GM19372 (cell line): ENCODE measurements around the gene CHCHD6.

Experiments used
- ATAC-seq: cut with Tn5 transposase; IDR thresholded peaks from one replicate; pipeline ENCODE4 v1.9.1; 2021; ENCODE audit warnings: mild to moderate bottlenecking, low read depth, moderate library complexity; ENCODE audit not compliant: unreplicated experiment

The CHCHD6 gene

DNA sequence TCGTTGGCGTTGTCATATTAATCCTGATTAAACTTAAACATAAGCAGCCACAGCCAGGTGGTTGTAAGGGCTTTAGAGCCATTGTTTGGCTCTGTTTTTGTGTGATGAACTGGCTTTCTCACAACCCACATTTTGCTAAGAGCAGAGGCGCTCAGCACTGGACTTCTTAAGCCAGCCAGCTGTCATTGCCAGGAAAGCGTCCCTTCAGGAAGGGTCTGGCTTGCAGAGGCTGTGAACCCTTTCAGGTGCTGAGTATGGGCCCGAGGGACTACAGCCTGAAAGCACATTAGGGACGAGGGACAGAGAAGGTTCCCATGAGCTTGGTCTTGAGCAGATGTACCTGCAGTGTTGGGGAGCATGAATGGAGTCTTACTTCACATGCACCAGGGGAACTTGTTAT lies 112.3 kb downstream of the CHCHD6 start:
- ATAC-seq = no peak

DNA sequence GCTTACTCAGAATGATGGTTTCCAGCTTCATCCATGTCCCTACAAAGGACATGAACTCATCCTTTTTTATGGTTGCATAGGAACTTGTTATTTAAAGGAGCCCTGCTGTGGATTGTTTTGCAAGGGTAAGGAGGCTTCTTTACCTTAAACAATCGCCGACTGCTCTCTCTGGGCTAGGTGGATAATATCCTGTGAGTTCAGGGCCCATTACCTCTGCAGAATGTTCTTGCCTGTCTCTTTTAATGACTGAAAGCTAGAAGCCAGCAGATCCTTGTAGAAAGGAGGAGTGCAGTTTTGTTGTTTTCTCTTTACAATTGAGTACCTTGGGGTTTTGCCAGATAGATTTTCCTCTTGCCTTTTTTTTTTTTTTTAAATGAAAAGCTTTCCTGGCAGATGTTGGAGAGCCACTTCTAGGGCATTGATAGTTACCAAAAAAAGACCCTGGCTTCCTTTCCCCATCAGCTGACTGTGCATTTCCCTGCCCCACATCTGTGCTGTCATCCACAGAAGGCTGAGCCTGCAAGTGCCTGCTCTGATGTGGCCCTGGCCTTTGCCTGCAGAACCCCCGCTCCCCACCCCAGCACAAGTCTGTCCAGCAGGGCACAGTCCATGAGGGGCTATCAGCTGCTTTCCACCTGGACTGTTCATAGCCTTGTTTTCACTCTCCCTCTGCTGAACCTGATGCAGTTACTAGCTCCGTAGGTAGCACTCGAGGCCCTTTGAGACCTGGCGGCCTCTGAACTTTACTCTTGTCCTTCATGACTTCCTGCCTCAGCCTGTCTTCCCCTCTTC lies 113.1 kb downstream of the CHCHD6 start:
- ATAC-seq = no peak

DNA sequence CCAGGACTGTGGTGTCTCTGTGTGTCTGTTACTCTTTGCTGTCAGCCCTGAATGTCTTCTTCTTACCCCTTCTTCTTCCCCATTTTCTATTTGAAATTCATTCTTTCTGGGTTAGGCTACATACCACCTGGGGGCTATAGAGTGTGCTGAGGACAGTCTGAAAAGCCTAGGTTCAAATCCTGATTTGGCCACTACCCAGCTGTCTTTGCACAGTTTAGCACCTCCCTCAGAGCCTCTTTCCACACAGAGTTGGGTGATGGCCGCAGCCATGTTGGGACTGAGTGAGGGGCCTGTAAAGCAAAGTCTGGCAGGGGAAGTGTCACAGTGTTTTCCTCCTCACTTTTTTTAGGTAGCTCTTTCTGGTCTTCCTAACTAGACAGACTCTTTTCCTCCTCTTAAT lies 113.7 kb downstream of the CHCHD6 start:
- no peak for ATAC-seq

DNA sequence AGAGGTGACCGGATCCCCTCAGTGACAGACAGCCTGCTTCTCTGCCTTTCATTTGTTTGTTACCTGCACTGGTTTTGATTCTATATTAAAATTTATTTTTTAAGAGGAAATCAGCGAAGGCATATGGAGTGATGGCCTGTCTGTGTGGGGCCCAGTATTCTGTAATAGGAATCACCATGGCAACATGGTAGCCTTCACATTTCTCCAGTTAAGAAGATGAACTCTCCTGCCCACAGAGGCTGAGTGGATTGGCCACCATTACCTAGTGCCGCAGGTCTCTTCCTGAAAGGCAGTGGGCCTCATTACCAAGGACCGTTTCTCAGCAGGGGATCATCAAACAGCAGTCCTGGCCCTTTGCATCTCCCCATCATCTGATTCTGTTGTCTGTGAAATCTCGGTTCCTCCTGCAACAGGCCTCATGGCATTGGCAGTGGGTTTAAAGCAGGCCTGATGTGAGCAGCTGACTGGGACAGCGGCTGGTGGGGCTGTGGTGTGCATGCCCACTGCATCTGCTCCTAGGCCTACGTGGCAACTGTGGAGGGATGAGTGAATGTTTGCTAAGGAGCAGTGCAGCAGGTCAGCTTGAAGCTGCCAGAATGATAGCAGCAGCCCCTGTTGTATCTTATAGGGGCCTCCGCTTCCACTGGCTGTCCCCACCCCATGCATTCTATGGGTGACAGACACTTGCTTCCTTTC lies 114.5 kb downstream of the CHCHD6 start:
- no peak for ATAC-seq

DNA sequence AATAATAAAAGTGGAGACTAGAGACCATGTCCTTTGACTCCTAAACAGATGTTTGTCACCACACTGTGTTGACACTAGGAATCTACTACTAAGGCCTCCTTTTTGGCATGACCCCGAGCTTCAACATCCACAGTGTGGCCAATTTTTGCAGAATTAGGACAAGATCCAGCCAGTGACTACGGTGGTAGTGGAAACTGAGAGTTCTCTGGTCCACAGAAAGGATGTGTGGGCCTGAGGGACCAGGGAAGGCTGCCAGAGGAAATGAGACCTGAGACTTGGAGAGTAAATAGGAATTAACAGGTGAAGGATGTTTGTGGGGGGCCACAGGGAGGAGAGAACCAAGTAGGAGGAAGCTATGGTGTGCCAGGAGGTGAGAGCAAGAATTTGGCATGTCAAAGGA lies 122.7 kb downstream of the CHCHD6 start:
- ATAC-seq = no peak

DNA sequence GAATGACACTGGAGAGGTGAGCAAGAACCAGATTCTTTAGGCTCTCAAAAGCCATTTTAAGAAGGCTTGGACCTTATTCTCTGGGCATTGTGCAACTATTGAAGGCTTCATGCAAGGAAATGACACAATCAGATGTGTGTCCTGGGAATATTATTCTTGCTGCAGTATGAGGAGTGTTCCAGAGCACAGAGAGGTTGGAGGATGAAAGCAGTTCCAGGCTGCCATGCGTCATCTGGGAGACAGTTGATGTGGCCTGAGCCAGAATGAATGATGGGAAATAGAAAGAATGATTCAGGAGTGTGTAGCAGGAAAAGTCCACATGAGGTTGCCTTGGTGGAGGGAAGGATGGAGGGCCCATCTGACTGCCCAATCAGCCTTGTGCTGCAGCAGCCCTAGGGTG lies 123.1 kb downstream of the CHCHD6 start:
- no peak for ATAC-seq

DNA sequence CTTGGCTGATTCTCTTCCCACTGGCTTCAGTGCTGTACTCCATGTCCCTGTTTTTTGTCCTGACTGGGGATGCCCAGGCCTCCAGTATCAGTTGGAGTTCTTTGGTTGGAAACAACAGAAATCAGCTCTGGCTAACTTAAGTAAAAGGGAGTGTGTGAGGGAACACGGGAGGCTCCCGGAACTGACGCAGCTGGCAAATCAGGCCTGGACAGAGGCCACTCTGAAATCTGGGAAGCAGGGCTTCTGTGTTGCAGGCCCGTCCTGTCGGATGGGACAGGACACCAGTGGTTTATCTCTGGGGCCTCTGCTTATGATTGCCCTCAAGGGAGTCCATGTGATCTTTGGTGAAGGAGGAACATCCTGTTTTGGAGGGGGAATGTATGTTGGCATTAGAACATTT lies 124.3 kb downstream of the CHCHD6 start:
- ATAC-seq = no peak

DNA sequence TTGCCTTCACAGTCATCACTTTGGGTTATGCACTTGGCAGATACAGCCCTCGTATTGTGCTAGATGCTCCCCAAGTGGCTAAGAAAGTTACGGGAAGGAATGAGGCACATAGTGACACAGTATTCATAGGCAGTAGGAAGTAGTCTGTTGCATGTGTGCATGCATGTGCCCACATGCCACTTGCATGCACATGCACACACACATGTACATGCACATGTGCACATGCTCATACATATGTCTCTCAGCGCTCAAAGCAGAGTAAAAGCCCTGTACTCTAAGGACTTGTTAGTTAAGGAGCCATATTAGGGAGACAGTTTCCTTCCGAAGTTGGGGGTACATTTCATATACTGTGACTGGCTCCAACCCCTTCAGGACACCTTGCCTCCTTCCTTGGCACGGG lies 128.9 kb downstream of the CHCHD6 start:
- ATAC-seq = no peak

DNA sequence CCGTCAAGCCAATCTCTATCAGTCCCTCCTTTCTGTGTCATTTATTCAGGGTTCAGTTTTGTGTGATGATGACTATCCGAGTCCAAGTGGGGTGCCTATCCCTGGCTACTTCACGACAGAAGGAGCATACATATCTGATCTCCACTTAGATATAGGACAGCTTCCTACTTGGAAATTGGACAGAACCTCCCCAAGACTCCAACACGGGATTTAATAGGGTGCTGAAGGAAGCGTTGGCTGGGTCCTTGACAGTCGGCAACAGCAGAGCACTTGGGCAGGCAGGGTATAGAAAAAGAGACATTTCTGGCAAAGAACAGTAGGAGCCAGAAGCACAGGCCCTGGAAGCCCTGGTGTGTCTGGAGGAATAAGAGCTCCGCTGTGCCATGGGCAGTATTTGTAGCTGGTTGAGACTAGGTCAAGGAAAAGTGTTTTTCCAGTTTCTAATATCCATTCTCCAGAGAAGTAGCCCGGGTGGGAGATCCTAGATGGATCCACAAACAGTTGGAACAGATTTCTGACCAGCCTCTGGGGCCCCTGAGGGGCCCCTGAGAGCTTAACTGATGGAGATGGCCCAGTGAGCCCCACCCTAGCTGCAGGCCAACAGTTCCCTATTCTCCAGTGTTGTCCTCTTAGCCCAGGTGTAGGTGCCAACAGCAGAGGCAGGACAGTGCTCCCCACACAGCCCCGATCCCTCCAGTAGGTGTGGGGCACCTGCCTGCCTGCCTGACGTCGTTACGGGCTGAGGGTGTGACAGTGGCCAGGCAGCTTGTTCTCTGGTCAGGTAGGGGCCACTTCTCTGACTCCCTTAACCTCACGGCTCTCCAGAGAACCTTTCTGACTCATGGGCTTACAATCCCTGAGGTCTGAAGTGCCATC lies 130.8 kb downstream of the CHCHD6 start:
- ATAC-seq = no peak

DNA sequence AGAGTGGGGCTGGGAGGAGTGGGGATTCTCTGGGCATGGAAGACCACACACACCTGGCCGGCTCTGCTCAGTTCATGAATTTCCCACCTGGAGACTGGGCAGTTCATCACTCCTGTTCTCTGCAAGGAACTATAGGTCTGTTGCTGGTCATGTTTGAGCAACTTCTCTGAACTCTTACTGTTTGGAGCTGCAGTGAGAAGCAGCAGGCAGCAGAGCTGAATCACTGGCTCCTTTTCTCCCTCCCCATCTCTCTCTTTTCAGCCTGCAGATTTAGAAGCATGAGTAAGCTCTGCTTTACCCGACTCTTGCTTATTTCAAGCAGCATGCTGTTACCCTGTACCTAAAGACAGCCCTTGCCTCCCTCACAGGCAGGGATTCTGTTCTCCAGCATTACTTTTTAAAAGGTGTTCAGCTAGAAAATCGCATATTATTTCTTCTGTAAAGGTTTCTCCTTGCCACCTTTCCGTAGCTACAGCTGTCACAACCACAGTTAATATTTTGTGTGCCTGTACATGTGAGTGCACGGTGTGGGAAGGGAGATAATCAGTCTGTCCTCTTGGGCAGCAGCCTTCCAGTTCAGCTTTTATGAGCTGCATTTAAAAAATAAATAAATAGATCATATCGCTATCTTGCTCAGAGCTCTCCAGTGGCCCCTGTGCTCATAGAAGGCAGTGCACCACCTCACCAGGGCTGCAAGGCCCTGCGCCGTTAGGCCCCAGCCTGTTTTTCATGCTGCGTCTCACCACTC lies 131.6 kb downstream of the CHCHD6 start:
- ATAC-seq = no peak

DNA sequence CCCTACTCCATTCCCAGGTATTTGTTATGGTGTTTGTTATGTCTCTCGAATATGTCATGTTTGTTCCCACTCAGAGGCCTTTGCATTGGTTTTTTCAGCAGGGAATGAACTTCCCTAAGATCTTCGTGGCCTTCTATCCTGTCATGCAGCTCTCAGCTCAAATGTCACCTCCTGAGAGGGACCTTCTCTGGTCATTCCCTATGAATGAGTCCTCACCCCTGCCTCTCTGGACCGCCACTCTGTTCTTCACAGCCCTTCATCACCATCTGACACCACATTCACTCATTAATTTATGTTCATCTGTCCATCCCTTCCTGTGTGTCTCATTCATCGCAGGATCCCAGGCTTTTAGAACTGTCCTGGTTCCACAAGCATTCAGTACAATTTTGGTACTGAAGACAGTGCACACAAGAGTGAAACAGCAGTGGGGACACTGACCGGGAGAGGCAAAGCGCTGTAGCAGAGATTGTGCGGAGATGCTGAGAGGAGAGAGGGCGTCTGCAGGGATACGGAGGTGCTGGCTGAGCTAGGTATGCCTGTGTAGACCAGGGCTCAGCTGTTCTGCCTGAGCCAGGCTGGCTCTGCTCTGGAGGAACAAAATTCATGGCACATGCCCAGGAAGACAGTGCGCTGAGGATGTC lies 132.3 kb downstream of the CHCHD6 start:
- ATAC-seq = no peak

DNA sequence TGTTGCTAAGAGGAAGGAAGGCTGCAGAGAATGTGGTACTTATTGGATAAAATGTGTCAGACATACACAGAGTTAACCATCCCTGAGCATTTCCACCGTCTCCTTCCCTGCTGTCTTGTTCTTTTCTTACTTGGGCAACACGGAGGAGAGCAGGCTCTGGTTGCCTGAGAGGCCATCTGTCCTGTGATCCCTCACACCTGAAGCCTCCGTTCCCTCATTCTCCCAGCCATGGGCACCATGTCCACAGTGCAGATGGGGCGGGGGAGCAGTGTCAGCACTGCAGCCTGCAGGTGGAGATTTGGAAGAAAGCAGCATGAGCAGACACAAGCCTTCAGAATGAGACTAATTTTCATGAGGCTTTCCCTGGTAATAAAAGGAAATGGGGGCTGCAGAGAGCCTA lies 133.7 kb downstream of the CHCHD6 start:
- no peak for ATAC-seq

DNA sequence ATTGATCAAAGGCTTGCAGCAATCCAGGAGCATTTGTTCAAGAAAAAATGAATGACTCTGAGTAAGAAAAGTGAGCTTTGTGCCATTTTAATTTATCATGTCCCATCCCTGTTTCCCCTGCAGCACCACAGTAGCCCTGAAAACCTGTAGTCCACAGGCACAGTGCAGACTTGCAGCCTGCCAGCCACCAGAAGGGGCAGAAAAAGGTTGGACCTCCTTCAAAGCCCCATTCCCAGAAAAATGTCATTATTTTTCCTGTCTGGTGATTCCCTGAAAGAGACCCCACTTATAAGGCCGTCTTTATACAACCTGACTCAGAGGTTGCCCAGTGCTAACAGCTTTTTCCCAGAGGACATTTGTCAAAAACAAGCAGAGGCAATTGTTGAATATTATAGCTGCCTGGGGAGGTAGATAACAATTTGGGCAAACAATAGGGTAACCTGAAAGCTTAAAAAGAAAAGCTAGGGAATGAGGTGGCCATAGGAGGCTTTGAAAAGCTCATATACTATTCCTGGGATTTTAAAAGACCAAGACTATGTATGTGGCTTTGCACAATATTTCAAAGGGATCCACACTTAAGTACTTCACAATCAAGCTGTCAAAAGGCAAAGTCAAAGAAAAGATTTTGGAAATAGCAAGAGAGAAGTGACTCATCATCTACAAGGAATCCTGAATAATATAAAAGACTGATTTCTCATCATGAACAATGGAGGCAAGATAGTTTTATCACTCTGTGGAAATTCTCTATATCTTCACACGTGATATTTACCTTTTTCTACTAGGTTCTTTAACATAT lies 142.1 kb downstream of the CHCHD6 start:
- ATAC-seq = no peak

DNA sequence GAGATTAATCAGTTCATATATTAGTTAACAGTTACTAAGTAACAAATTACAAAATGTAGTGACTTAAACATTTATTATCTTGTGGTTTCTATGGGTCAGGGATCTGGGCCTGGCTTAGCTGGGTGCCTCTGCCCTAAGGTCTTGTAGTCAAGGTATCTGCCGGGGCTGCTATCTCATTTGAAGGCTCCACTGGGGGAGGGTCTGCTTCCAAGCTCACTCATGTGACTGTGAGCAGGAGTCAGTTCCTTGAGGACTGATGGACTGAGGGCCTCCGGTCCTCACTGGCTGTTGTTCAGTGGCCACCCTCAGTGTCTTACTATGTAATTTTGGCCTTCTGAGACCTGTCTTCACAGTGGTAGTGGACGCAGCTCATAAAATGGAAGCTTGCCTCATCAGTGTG lies 143.0 kb downstream of the CHCHD6 start:
- no peak for ATAC-seq

DNA sequence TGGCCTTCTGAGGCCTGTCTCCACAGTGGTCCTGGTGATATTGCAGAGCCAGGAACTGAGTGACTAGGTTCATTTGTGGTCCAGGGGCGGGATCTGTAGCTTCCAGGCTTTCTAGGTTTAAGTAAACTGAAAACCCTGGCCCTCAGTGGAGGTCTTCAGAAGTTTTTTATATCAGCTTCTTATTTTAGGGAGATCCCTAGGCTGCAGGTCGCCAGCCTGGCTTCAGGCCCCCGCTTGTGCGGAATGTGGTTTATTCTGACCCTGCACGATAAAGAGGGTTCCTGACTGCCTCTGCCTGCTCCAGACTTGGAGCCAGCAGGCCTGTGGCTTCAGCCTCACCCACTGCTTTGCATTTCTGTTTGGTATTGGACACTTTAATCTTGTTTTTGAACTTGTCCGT lies 145.0 kb downstream of the CHCHD6 start:
- ATAC-seq = no peak

DNA sequence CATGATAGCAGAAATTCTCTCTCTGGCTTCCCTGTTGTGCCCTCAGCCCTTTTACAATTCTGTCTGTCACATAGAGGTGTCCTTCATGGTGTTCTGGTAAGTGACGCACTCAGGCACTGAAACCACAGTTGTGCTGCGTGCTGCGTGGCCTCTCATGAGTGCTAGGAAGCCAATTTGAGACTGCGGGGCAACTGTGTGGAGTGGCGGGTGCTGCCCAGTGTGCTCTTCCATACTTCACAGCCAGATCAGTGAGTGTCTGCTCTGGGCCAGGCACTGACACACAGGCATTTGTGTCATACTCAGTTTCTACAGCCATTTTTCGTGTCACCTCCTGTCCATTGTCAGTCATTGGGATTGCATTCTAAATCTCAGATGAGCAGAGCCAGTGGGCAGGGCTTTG lies 145.7 kb downstream of the CHCHD6 start:
- no peak for ATAC-seq

DNA sequence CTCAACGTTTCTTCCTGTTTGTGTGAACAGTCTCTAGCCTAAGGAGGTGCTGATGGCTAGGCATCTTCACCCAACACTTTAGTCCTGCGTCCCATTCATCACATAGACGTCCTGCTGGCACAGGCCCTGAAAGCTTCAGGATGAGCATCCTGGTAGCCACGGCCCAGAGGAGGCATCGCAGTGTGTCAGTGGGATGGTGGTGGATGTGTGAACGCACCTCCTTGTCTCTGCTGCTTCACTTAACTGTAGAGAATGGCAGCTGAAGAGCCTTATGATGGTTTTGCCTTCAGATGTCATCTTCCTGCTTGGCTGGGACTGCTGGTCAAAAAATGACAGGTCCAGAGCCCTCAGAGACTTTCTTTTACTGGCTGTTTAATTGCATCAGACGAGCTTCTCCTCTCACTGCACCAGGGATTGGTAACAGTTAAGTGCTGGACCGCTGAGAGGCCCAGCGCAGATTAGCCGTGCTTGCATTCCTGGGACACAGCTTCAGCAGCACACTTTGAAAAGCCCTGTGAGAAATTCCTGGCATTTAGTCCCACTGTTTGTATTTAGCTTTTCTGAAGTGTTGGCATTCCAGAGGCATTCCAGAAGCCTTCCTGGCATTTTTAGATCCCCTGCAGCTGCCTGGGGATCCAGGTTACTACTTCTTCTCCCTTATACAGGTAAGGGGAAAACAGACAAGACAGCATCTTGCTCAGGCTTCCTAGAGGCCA lies 146.5 kb downstream of the CHCHD6 start:
- ATAC-seq = no peak

DNA sequence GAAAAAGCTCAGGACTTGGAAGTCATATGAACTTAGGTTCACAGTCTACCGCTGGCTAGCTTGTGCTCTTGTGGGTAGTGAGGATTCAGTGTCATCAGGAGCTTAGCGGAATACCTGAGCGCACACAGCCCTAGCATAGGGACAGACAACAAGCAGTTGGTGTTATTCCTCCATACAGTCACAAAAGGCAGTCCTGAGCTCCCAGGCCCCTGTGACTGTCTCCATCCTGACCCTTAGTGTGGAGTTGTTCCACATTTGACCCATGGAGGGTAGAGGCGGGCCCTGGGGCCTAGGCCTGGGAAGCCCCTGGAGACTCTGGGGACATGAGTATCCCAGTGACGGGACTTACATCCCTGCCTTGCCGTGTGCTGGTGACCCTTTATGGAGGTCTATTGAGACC lies 147.3 kb downstream of the CHCHD6 start:
- ATAC-seq = no peak

DNA sequence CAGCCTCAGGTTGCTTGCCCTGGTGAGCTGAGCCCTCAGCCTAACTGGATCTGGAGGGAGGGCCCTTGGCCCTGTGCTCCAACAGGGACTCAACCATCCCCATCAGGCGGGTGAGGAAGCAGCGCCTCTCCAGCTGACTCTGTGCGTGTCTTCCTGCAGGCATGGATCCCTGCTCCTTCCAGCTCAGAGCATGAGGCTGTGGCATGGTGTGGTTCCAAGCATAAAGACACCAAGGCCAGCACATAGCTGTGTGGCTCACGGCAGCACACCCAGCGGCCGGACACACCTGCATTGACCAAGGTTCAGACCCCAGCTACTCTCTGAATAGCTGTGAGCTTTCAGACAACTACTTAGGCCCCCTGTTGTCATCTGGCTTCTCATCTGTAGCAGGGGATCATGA lies 147.9 kb downstream of the CHCHD6 start:
- no peak for ATAC-seq
